CD4-positive, alpha-beta T cell treated with Interleukin-1 beta for 1 hour (primary cell): Measurements from ENCODE around the gene MRGPRX4.

Experiments
- DNase-seq, 2 donors: peaks; one replicate each; pipeline ENCODE4 v3.0.0-alpha.2; 2020 to 2022

MRGPRX4 gene

DNA sequence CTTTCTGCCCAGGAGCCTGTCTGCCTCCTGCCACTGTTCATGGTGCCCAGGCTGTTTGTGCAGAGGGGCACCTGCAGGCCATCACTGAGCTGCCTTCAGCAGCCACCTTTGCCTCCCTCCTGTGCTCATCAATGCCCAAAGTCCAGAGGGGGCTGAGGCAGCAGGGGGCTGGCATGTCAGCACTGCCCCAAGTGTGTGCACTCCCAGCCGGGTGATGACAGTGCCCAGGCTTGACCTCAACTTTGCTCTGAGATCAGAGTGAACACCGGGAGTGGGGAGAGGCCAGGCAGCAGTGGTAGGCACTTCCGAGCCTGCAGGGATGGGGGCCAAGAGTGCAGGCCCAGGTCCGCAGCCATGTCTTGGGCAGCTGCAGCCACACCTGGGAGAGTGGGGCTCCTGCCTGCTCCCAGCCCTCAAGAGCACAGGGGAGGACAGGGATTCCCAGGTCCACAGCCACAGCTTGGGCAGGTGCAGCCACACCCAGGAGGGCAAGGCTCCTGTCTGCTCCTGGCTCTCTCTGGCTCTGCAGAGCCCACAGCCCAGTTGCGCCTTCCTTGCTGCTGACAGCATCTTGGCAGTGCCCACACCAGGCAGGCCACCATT lies 48.7 kb downstream of the MRGPRX4 start:
- no peak for DNase-seq

DNA sequence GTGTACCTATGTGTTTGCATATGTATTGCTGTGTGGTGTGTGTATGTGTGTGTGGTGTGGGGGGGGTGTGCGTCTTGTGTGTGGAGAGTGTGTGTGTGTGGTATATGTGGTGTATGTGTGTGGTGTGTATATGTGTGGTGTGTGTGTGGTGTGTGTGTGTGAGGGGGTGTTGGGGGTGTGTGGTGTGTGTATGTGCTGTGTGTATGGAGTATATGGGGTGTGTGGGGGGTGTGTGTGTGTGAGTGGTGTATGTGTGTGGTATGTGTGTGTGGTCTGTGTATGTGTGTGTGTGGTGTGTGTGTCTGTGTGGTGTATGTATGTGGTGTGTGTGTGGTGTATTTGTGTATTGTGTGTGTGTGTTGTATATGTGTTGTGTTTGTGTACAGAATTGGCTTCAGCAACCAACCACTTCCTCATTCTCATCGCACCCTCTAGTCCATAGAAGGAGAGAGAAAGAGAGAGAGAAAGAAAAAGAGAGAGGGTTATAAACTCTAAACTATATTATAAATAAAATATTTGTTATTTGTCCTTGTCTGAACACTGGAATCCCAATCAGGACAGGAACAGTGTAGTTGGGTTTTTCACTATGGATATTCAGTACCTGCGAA lies 50.3 kb downstream of the MRGPRX4 start:
- no peak for DNase-seq
